CD4-positive, alpha-beta T cell treated with Interleukin-12 subunit alpha and Interleukin-12 subunit beta, for 1 hour (primary cell): ENCODE results near the gene CTTN.

Experiments used
- DNase-seq: peaks from one replicate; pipeline ENCODE4 v3.0.0-alpha.2; 2020

Gene CTTN

DNA sequence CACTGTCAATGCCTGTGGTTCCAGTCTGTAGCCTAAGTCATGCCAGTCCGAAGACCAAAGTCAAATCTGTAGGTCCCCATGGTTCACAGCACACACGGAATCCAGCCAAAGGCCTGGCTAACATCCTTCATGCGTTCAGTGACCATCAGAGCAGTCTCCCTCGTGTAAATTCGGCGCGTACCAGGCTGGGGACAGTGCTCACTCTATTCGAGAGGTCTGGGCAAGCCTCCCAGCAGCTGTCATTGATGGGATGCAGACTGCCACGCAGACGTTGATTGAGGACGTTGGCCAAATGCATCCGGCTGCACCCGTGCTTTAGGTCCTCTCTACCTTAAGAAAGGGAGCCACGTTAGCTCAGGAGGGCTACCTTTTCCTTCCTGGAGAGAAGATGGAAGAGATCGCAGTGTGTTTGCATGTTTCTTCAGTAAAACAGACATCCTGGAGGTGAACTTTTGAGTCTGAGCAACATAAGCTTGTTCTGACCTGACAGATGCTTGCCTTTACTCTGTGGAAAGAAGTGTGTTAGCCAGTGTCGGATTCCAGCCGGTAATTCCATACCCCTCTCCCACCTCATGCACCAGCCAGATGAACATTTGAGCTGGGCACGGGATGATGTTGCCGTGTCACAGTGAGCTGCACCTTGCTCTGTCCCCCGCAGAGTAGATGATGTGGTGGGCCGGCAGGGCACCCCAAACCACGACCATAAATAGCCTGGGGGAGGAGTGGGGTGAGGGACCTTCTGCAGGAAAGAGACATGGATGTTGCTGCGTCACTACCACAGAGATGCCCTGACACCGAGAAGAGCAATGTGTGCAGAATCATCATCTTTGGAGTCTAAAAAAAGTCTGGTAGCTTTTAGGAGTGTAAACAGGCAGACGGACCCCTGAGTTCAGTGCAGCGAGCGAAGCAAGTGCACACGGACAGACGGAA lies 12.2 kb downstream of the CTTN start:
- DNase-seq = no peak

DNA sequence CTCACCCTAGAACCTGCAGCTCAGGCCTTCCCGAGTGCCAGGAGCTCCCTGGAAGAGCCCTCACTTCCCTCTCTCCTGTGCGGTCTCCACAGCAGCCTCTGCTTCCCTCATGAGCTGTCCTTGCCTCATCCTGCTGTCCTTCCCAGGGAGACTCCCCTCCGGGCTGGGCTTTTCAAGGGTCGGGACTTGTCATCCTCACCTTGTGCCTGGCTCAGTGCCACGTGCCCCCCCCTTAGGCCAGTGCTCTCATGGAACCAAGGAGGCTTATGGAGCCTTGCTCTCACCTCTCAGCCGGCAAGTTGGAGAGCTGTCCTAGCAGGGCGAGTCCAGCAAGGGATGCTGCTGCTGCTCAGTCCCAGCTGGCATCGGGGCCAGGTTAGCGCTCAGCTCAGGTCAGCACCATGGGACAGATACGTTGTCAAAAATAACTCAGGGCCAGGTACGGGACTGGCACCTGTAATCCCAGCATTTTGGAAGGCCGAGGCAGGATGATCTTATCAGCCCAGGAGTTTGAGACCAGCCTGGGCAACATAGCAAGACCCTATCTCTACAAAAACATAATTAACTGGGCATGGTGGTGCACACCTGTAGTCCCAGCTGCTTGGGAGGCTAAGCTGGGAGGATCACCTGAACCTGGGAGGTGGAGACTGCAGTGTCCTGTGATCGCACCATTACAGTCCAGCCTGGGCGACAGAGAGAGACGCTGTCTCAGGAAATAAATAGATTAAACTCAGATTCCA lies 13.6 kb downstream of the CTTN start:
- DNase-seq = no peak

- DNase-seq = no peak
These were observed 14.8 kb downstream of the CTTN start for GRCh38 chr11:70413151-70413550.

DNA sequence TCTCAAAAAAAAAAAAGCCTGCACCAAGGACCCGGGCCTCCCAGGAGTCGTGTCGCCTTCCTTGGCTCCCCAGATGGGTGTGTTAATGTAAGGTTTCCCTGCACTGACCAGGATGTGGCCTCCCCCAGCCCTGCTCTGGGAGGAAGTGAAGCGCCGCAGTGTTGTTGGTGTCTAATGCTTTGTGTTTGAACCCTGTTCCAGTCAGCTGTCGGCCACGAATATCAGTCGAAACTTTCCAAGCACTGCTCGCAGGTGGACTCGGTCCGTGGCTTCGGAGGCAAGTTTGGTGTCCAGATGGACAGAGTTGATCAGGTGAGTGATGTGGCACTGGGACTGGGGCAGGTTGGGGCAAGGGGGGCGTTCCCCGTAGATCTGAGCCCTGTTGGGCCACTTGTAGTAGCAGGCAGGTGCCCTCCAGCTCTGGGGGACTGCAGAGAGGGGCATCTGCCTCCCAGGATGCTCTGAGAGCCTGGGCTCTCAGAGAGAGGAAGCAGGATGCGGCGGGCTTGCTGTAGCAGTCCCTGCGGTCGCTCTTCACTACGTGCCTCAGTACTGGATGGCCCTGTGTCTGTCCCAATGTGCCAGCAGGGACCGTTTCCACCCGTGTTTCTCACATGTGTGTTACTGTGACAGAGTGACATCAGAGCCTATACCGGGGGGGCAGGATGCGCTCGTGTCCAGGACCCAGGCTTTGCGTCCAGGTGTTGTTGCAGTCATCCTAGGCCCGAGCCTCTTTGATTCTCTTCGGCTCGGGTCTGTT lies 16.2 kb downstream of the CTTN start:
- no peak for DNase-seq

DNA sequence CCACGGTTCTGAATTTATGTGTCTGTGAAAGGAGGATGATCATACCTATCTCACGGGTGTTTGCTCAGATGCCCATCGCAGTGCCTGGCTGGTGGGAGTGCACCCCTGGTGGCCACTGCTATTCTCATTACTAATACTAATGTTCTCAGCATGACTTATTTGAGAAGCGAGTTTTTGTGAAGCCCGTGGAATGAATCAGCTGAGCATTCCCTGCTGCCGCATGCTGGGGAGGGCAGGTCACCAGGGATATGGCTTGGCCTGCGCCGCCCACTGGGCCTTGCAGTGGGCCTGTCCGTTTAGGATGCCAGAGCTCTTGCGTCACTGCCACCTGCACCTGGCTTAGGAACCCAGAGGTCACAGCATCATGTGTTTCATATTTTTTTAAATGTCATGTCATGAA lies 16.9 kb downstream of the CTTN start:
- no peak for DNase-seq

- DNase-seq = no peak
These were observed 17.5 kb downstream of the CTTN start for GRCh38 chr11:70415642-70416395.

GRCh38 chr11:70416881-70417280 lies 18.6 kb downstream of the CTTN start:
- no peak for DNase-seq

GRCh38 chr11:70418130-70418529 lies 19.8 kb downstream of the CTTN start:
- no peak for DNase-seq

- no peak for DNase-seq
These were observed 21.1 kb downstream of the CTTN start for GRCh38 chr11:70419307-70420007.

GRCh38 chr11:70420008-70420464 lies 21.7 kb downstream of the CTTN start:
- no peak for DNase-seq

DNA sequence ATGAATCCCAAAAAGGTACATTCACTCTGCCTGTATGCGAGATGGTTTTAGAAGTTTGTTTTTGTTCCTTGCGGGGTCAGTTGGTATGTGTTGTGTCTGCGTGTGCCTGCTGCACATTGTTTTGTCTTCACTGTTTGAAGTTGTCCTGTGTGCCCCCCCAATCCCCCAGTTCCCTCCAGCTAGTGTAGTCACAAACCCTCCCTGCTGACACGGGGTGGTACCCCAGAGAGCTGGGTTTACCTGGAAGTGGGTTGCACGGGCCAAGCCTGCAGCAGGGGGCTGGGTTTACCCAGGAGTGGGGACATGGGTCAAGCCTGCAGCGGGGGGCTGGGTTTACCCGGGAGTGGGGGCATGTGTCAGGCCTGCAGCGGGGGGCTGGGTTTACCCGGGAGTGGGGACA lies 22.2 kb downstream of the CTTN start:
- DNase-seq = no peak

- DNase-seq = no peak
These were observed 22.8 kb downstream of the CTTN start for GRCh38 chr11:70421123-70421522.

DNA sequence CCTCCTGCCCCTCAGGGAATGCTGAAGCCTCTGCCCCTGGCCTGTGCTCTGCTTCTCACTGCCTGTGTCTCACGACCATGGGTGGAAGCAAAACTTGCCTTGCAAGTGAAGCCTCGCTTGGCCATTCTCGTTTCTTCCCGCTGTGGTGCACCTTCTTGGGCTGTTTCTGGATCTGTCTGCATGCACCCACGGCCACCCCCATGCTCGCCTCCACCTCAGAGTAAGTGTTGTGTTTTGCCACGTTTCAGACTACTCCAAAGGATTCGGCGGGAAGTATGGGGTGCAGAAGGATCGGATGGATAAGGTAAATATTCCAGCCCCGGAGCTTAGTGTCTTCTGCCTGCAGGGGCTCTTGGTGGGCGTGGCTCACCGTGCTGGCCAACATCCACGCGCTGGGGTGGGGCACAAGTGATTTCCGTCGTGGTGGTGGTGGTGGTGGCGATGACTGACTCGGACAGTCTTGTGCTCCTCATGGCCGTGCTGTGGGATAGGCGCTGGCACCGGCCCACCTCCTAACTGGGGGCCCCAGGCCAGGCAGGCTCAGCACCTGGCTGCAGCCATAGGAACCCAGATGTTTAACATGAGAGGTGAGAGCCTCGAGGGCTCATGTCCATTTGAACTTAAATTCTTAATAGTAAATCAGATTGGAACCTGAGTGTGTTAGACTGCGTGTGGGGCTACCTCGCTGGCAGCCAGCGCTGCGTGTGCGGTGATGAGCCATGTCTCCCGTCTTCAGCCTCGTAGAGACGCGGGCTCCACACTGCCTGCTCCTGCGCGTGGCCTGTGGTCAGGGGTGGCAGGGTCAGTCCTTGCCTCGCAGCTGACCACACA lies 24.6 kb downstream of the CTTN start:
- DNase-seq = no peak

GRCh38 chr11:70423523-70424505 lies 25.5 kb downstream of the CTTN start:
- peak; percentile 27 for DNase-seq

DNA sequence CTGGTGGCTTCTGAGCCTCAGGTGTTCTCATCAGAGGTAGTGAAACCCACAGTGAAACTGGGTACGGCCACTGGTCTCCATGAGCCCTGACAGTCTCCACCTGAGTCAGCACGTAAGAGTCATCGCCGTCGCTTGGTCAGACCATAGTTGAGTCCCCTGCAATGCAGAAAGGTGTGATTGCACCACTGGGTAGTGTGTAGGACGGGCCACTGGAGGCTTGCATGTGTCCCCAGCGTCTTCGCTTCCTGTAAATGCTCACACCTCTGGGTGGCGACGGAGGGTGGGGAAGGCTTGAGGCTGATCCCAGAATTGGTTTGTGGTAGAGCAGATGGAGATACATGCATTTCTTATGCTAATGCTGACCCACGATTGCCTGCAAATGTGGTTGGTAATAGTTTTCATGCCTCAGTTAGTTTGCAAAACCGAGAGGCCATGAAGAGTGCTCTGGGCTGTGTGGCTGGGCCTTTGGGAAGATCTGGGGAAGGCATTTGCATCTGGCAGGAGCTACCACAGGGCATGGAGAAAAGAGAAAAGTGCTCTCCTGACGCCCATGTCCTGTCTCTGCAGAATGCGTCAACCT lies 26.5 kb downstream of the CTTN start:
- no peak for DNase-seq

DNA sequence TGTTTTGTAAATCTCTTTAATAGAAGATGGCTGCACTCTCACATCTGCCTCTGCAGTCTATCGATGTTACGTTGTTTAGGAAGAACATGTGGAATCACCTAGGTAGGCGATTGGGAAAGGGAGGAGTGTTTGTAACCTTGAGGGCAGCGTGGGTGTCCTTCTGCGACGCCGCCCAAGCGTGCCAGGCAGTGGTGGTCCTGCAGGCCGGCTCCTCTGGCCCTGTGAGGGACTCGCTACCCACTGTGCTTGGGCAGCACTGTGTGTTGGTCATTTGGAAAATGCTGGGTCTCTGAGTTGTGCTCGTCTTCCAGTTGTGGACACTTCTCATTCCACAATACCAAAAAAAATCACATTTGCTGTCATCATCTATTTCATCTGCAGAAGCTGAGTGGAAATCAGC lies 29.1 kb downstream of the CTTN start:
- DNase-seq = no peak

DNA sequence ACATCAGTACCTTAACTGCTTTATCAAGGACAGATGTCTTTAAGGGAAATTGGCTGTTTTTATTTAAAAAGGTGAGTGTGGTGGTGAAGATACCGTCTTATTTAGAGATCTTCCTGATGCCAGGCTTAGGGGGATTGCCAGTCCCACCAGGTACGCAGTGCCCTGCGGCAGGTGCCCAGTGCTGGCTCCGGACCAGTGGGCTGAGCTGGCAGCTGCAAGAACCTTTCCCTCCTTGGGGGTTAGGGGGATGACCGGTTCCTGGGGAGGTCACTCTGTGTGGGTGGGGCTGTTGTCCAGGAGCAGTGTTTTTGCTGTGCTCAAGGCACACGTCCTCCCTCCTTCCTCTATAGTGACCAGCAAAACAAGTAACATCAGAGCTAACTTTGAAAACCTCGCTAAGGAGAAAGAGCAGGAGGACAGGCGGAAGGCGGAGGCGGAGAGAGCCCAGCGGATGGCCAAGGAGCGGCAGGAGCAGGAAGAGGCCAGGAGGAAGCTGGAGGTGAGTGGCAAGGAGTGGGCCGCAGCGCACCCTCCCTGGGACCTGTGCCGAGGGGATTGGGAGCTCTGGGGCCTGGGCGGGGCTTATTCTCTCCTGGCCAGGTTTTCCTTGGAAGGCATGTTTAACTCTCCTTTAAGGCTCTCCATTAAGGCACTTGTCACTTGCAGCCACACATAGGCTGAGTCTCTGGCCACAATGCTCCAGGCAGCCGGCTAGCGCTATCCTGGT lies 30.5 kb downstream of the CTTN start:
- no peak for DNase-seq

DNA sequence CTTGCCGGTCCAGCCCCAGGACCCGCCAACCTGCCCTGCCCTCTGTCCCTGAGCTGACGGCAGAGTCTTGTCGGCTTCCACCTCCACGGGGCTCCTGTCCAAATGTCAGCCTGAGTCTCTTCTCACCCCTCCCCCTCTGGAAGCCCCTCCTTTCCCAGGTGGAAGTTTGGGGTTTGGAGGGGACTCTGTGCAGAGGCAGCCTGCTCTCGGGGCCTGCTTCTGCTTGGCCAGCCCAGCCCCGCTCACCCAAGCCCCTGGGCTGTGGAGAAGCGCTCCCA lies 31.0 kb downstream of the CTTN start:
- DNase-seq = no peak
